Measurements from ENCODE around the gene SELENOW.

- TF ChIP-seq SUZ12 (IDR thresholded peaks at IDR 0.05; ENCODE audit: extremely low read depth, insufficient read depth, insufficient read length) (no peak), YY1 (IDR thresholded peaks at IDR 0.05; ENCODE audit: insufficient read depth, insufficient read length) (no peak), ZNF274 (IDR thresholded peaks at IDR 0.05; ENCODE audit: low read depth, low read length) (no peak)
Measured at GRCh38 chr19:47741544-47742140, 36.9 kb upstream of the SELENOW start.

All from NT2/D1 (cell line).